Left ventricle myocardium inferior (tissue), 1 donor: Measurements from ENCODE around the gene KCNMA1. TPM values are rescaled to one million over a fixed set of nuclear protein-coding genes. Genes with fewer than 3 reads are reported as not detected.

ENCODE experiments used
- DNase-seq: peaks from one replicate; pipeline ENCODE4 v3.0.0-alpha.2; 2020
- H3K27ac ChIP-seq: fragments of 200-600 bp; replicated peaks from 2 replicates; pipeline ENCODE4 v1.8.0; 2021
- H3K27me3 ChIP-seq: fragments of 200-600 bp; 2 replicates; pipeline ENCODE4 v1.8.0; 2021; ENCODE audit warnings: low read depth
- H3K36me3 ChIP-seq: fragments of 200-600 bp; 2 replicates; pipeline ENCODE4 v1.8.0; 2021
- H3K4me1 ChIP-seq: fragments of 200-600 bp; 2 replicates; pipeline ENCODE4 v1.8.0; 2021
- H3K4me3 ChIP-seq: fragments of 200-600 bp; 2 replicates; pipeline ENCODE4 v1.8.0; 2021; ENCODE audit warnings: mild to moderate bottlenecking, moderate library complexity
- H3K9me3 ChIP-seq: fragments of 200-600 bp; replicated peaks from 2 replicates; pipeline ENCODE4 v1.8.0; 2021
- intact Hi-C: fragments of 100-400 bp; cut with micrococcal nuclease; formaldehyde crosslinking; loops from one replicate; pipeline ENCODE4 v1.11.0; 2022
- total RNA-seq: library from RNA; stranded (reverse); fragmentation: NEBNext Ultra II Directional; extraction: Animal tissue kit (Norgen Biotek cat#: 25700); gene quantifications from one replicate; pipeline ENCODE4 v1.2.1, GENCODE V29; 2021
- TF ChIP-seq, protein P1 (sequence below): fragments of 200-600 bp; IDR thresholded peaks from 2 replicates; pipeline ENCODE4 v1.8.0; 2021; ENCODE audit warnings: antibody characterized with exemption, mild to moderate bottlenecking, borderline replicate concordance
- donor health status: DM: no; HTN: yes; CAD: no; lungs with severe emphysema.

The KCNMA1 gene
- total RNA-seq, 1 donor from 2014 or later, result 1.8 TPM

DNA sequence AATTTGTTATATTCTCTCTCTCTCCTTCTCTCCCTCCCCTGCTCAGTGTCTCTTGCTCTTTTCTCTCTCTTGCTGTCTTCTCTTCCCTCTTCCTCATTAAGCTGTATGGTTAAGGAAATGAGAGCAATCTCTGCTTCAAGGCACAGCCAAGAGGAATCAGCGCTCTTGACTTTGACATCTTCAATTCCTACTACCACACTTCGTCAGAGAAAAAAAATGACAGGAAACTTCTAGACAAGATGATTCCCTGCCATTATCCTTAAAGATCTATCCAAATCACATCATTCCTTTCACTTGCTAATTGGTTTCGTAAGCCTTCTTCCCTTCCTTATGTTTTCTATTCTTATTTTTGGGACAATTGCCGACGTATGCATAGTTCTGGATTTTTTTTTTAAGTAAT, 425.0 kb downstream of the KCNMA1 start:
- Histone ChIP-seq H3K9me3 (peaks cover 5% of the 10 kb centered on the region), H3K4me1 (no peaks in the 10 kb centered on the region), H3K36me3 (no peaks in the 10 kb centered on the region), H3K27ac (no peak overlapping the region), H3K27me3 (peaks cover 49% of the 10 kb centered on the region), H3K4me3 (no peak overlapping the region)
- DNase-seq, result no peak
- TF ChIP-seq, protein P1, sequence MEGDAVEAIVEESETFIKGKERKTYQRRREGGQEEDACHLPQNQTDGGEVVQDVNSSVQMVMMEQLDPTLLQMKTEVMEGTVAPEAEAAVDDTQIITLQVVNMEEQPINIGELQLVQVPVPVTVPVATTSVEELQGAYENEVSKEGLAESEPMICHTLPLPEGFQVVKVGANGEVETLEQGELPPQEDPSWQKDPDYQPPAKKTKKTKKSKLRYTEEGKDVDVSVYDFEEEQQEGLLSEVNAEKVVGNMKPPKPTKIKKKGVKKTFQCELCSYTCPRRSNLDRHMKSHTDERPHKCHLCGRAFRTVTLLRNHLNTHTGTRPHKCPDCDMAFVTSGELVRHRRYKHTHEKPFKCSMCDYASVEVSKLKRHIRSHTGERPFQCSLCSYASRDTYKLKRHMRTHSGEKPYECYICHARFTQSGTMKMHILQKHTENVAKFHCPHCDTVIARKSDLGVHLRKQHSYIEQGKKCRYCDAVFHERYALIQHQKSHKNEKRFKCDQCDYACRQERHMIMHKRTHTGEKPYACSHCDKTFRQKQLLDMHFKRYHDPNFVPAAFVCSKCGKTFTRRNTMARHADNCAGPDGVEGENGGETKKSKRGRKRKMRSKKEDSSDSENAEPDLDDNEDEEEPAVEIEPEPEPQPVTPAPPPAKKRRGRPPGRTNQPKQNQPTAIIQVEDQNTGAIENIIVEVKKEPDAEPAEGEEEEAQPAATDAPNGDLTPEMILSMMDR, result no peak
- intact Hi-C loops, result no loop called here

DNA sequence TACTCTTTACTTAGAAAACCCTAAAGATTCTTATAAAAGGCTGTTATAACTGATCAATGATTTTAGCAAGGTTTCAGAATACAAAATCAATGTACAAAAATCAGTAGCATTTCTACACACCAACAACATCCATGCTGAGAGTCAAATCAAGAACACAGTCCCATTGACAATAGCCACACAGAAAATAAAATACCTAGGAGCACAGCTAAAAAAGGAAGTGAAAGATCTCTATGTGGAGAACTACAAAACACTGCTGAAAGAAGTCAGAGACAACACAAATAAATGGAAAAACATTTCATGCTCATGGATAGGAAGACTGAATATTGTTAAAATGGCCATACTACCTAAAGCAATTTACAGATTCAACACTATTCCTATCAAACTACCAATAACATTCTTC, 427.0 kb downstream of the KCNMA1 start:
- Histone ChIP-seq H3K4me3 (no peak overlapping the region), H3K27ac (no peak overlapping the region), H3K4me1 (no peaks in the 10 kb centered on the region), H3K36me3 (no peaks in the 10 kb centered on the region), H3K27me3 (peaks cover 46% of the 10 kb centered on the region), H3K9me3 (peaks cover 5% of the 10 kb centered on the region)
- intact Hi-C loops, result no loop called here
- TF ChIP-seq, protein P1, result no peak
- DNase-seq, result no peak

DNA sequence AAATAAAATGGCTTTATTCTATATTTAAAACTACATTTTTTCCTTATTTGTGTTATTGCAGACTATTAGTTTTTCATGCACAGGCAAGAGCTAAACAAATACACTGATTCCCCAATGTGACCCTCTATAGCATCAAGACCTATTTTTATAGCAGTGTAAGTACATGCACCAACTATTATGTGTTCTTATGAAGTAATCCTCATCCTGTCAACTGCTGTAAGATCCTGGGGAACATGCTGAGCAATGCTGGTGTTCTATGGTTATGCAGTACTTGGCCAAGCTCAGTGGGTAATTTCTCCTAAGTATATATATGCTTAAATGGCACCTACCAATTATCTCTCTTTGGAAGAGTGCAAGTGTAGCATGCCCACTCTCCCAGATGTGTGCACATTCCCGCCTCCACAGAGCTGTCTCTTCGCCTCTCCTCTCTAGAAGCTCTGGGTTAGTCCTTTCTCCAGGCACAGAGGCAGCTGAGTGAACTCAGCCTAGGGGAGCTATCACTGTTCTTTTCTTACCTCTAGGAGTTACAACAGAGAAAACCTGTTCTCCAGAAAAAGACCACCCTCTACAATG, 428.8 kb downstream of the KCNMA1 start:
- H3K4me3 ChIP-seq, result no peak overlapping the region
- intact Hi-C loops, result no loop called here
- no peaks in the 10 kb centered on the region for H3K36me3 ChIP-seq
- no peak for DNase-seq
- peaks cover 10% of the 10 kb centered on the region for H3K9me3 ChIP-seq
- TF ChIP-seq, protein P1, result no peak
- peaks cover 61% of the 10 kb centered on the region for H3K27me3 ChIP-seq
- H3K4me1 ChIP-seq, result no peaks in the 10 kb centered on the region
- no peak overlapping the region for H3K27ac ChIP-seq

DNA sequence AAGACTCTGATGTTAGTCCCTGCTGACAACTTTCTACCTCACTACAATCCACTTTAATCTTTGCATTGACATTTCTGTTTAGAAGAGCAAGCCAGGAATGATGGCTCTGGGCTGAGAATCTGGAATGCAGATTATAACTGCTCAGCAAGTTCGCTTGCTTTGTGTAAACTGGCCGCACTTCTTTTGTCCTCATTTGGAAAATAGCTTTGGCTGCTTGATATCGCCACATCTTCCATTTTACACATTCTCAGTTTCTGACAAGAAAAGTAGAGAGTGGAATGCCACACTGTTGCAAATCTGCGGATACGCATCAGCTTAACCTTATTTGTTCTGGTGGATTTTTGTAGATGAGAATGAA, 429.8 kb downstream of the KCNMA1 start:
- DNase-seq, result no peak
- H3K9me3 ChIP-seq, result peaks cover 10% of the 10 kb centered on the region
- peaks cover 70% of the 10 kb centered on the region for H3K27me3 ChIP-seq
- no peaks in the 10 kb centered on the region for H3K36me3 ChIP-seq
- intact Hi-C loops, result no loop called here
- H3K4me1 ChIP-seq, result no peaks in the 10 kb centered on the region
- TF ChIP-seq, protein P1, result no peak
- no peak overlapping the region for H3K27ac ChIP-seq
- H3K4me3 ChIP-seq, result no peak overlapping the region

DNA sequence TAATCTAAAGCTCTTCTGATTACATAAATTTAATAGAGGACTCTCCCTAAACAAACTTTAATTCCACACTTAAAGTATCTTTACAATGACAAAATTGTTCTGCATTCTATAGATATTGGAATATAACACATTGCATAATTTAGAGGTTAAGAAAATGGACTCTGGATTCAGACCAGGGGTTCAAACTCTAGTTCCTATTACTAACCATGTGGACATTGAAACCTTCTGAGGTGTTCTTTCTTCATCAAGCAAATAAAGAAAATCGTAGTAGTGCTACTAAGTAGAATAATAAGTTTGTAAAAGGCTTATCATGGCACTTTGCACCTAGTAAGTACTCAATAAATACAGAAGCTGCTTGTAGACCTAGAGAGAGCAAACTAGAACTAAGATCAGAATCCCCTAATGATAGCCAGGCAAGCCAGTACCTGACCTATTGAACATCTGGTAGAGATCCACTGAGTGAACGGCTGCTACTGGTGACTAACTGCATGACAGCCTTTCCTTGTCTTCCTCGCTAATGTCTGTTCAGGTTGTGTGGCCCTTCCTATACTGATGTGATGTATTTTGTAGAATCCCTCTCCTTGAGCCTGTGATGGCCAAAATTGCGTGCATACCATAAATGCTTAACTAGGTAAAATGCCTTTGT, 430.3 kb downstream of the KCNMA1 start:
- no peak for DNase-seq
- no peak overlapping the region for H3K4me3 ChIP-seq
- H3K4me1 ChIP-seq, result no peaks in the 10 kb centered on the region
- H3K9me3 ChIP-seq, result peaks cover 10% of the 10 kb centered on the region
- TF ChIP-seq, protein P1, result no peak
- no peak overlapping the region for H3K27ac ChIP-seq
- intact Hi-C loops, result no loop called here
- no peaks in the 10 kb centered on the region for H3K36me3 ChIP-seq
- peaks cover 75% of the 10 kb centered on the region for H3K27me3 ChIP-seq
